ENCODE data around the gene LARGE1.

The LARGE1 gene

DNA sequence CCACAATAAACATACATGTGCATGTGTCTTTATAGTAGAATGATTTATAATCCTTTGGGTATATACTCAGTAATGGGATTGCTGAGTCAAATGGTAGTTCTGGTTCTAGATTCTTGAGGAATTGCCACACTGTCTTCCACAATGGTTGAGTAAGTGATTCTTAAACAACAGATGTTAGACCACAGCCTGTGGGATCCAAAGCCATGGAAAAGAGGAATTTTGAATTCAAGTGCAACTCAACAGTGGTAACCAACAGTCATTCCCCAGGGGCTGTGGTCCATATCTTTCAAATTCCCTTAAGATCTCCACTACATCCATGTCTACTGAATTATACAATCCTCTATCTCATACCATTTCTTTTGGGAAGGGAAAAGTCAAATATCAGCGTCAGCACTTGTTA, 321.5 kb downstream of the LARGE1 start:
- no peak overlapping the region for H3K4me3 ChIP-seq (ENCODE audit: low read depth, low read length)
- TF ChIP-seq, protein P1, sequence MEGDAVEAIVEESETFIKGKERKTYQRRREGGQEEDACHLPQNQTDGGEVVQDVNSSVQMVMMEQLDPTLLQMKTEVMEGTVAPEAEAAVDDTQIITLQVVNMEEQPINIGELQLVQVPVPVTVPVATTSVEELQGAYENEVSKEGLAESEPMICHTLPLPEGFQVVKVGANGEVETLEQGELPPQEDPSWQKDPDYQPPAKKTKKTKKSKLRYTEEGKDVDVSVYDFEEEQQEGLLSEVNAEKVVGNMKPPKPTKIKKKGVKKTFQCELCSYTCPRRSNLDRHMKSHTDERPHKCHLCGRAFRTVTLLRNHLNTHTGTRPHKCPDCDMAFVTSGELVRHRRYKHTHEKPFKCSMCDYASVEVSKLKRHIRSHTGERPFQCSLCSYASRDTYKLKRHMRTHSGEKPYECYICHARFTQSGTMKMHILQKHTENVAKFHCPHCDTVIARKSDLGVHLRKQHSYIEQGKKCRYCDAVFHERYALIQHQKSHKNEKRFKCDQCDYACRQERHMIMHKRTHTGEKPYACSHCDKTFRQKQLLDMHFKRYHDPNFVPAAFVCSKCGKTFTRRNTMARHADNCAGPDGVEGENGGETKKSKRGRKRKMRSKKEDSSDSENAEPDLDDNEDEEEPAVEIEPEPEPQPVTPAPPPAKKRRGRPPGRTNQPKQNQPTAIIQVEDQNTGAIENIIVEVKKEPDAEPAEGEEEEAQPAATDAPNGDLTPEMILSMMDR (IDR thresholded peaks at IDR 0.05; ENCODE audit: low read depth, low read length, missing control alignments): no peak
- in situ Hi-C loops (cut with HindIII; ENCODE audit: low sequenced_read_pairs): no loop called here
- DNase-seq (ENCODE audit: low read depth): no peak

DNA sequence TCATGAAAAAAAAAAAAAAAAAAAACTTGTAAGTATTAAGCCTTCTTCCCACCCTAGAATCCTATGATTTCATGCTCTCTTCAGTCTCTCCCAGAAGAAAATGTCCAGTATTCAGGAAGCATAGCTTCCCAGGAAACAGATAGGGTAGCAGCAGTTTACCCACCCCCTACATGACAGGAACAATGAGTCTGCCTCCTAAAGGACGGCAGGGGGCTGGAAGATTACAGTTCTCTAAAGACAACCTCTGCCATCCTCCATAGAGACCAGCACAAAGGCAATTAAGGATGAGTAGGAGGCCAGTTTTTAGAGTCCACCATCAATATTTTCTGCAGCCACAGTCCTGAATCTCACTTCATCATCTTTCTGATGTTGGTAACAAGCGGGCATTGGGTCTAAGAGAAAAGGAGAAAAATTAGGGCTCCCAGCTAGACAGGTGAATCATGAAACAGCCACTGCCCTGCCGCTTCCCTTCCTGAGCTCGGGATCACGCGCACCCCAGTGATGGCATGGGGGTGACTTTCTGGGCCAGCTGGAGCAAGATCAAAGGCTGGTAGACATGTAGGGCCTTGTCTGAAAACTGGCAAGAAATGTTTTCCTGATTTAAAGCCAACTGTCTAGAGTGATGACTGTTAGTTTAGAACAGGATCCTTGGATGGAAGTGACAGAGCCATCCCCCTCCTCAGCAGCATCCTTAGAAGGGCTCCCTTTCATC, 322.8 kb downstream of the LARGE1 start:
- TF ChIP-seq, protein P1 (IDR thresholded peaks at IDR 0.05; ENCODE audit: low read depth, low read length, missing control alignments): no peak
- in situ Hi-C loops (cut with HindIII; ENCODE audit: low sequenced_read_pairs): no loop called here
- no peak for DNase-seq (ENCODE audit: low read depth)
- H3K4me3 ChIP-seq (ENCODE audit: low read depth, low read length): no peak overlapping the region

DNA sequence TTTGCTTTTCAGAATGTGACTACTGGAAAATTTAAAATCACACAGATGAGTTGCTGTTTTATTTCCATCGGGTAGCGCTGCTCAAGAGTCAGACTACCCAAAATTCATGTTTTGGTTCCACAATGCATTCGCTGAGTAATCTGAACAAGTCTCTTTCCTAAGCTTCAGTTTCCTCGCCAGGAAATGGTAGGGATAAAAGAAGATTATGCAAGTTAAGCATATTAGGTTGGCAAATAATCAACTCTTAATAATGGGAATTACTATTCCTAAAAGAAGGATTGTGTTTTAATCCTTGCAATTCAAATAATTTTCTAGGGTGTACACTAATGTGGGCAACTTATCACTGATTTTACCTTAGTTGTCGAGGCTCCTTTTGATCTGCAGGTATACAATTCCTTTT, 326.5 kb downstream of the LARGE1 start:
- TF ChIP-seq, protein P1 (IDR thresholded peaks at IDR 0.05; ENCODE audit: low read depth, low read length, missing control alignments): no peak
- no peak overlapping the region for H3K4me3 ChIP-seq (ENCODE audit: low read depth, low read length)
- DNase-seq (ENCODE audit: low read depth): no peak
- in situ Hi-C loops (cut with HindIII; ENCODE audit: low sequenced_read_pairs): no loop called here

DNA sequence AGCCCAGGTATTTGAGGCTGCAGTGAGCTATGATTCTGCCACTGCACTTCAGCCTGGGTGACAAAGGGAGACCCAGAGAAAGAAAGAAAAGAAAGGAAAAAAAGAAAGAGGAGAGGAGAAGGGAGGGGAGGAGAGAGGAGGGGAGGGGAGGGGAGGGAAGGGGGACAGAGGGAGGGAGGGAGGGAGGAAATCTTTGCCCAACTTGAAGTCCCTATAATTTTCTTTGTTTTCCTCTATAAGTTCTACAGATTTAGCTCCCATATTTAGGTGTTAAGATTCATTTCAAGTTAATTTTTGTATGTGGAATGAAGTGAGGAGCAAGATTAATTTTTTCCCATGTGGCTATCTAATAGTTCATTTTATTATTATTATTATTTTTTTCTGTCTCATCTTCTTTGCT, 328.3 kb downstream of the LARGE1 start:
- in situ Hi-C loops (cut with HindIII; ENCODE audit: low sequenced_read_pairs): no loop called here
- TF ChIP-seq, protein P1 (IDR thresholded peaks at IDR 0.05; ENCODE audit: low read depth, low read length, missing control alignments): no peak
- H3K4me3 ChIP-seq (ENCODE audit: low read depth, low read length): no peak overlapping the region
- DNase-seq (ENCODE audit: low read depth): no peak

DNA sequence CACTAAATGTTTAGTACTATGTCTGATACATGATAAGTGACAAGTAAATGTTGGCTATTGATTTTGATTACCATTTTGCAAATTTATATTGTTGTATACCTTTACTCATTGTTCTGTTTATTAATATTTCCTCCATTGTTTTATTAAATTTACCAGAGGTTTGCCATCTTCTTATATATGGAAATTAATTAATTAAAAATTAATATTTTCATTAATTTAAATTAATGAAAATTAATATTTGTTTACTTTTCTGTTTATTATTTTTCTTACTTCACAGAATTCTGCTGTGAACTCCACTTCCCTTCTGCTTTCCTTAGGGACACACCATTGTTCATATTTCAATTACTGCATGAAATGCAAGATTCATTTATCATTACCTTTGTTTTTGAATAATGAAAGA, 331.0 kb downstream of the LARGE1 start:
- no peak overlapping the region for H3K4me3 ChIP-seq (ENCODE audit: low read depth, low read length)
- in situ Hi-C loops (cut with HindIII; ENCODE audit: low sequenced_read_pairs): no loop called here
- TF ChIP-seq, protein P1 (IDR thresholded peaks at IDR 0.05; ENCODE audit: low read depth, low read length, missing control alignments): no peak
- no peak for DNase-seq (ENCODE audit: low read depth)

DNA sequence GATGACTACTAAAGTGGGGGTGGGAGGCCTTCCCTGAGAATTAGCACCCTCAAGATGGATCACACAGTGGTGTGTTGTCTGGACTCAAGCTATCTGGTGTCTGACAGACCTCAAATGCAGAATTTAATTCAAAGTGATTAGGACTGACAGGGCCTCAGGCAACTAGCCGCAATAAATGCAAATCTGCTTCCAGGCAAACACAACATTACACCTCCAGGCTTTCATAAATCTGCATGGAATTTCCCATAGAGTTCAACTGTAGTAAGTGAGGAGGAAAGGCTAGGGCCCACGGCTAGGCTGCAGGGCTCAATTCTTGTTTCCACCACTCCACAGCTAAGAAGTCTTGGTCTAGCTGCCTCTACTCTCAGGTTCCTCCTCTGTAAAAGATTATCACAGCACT, 331.4 kb downstream of the LARGE1 start:
- H3K4me3 ChIP-seq (ENCODE audit: low read depth, low read length): no peak overlapping the region
- DNase-seq (ENCODE audit: low read depth): no peak
- TF ChIP-seq, protein P1 (IDR thresholded peaks at IDR 0.05; ENCODE audit: low read depth, low read length, missing control alignments): no peak
- in situ Hi-C loops (cut with HindIII; ENCODE audit: low sequenced_read_pairs): no loop called here

Measured in astrocyte of the cerebellum (primary cell).